T47D (cell line): Measurements from ENCODE around the gene IQCK.

Experiments used
- DNase-seq, 2 experiments: peaks; one replicate each; pipeline versions ENCODE4 v3.0.0 to v3.0.0-alpha.2; 2011 to 2012; ENCODE audit warnings: low read depth in 1 of 2, low spot score in 1 of 2
- JUND ChIP-seq: IDR thresholded peaks from 2 replicates; pipeline ENCODE4 v1.6.1; 2012; ENCODE audit warnings: low read depth
- in situ Hi-C: cut with HindIII; loops from 2 replicates; pipeline ENCODE4 v1.10.0; 2016; ENCODE audit warnings: low sequenced_read_pairs, low pct_unique_long_range_greater_than_20kb

Gene IQCK

GRCh38 chr16:19851476-19851875 lies 133.4 kb downstream of the IQCK start:
- no peak for DNase-seq
- in situ Hi-C loops, result no loop called here
- no peak for TF ChIP-seq JUND

- no peak for DNase-seq
- in situ Hi-C loops, result no loop called here
- TF ChIP-seq JUND, result no peak
Measured at GRCh38 chr16:19853132-19853741, 135.2 kb downstream of the IQCK start.

GRCh38 chr16:19853742-19854542 lies 135.9 kb downstream of the IQCK start:
- in situ Hi-C loops, result no loop called here
- DNase-seq, result no peak
- no peak for TF ChIP-seq JUND

- TF ChIP-seq JUND, result no peak
- in situ Hi-C loops, result no loop called here
- no peak for DNase-seq
Measured at GRCh38 chr16:19854543-19854876, 136.4 kb downstream of the IQCK start.

GRCh38 chr16:19856120-19856519 lies 138.0 kb downstream of the IQCK start:
- in situ Hi-C loops, result no loop called here
- no peak for TF ChIP-seq JUND
- DNase-seq, result no peak

- in situ Hi-C loops, result no loop called here
- no peak for DNase-seq
- TF ChIP-seq JUND, result no peak
Measured at GRCh38 chr16:19857593-19858339, 139.7 kb downstream of the IQCK start.

GRCh38 chr16:19858340-19859018 lies 140.4 kb downstream of the IQCK start:
- in situ Hi-C loops, result no loop called here
- no peak for TF ChIP-seq JUND
- no peak for DNase-seq

- in situ Hi-C loops, result no loop called here
- TF ChIP-seq JUND, result no peak
- no peak for DNase-seq
Measured at GRCh38 chr16:19859166-19859565, 141.1 kb downstream of the IQCK start.

- TF ChIP-seq JUND, result no peak
- no peak for DNase-seq
- in situ Hi-C loops, result no loop called here
Measured at GRCh38 chr16:19859603-19860002, 141.5 kb downstream of the IQCK start.

GRCh38 chr16:19860166-19861041 lies 142.3 kb downstream of the IQCK start:
- no peak for TF ChIP-seq JUND
- in situ Hi-C loops, result no loop called here
- DNase-seq, result no peak

GRCh38 chr16:19861133-19861532 lies 143.1 kb downstream of the IQCK start:
- TF ChIP-seq JUND, result no peak
- DNase-seq, result no peak
- in situ Hi-C loops, result no loop called here

GRCh38 chr16:19861811-19862327 lies 143.8 kb downstream of the IQCK start:
- TF ChIP-seq JUND, result no peak
- no peak for DNase-seq
- in situ Hi-C loops, result no loop called here
